ENCODE data around the gene CCNF. TPM values are rescaled to one million over a fixed set of nuclear protein-coding genes. Genes with fewer than 3 reads are reported as not detected.

CCNF gene
- total RNA-seq, 2 experiments from 2014 or later, result 43.5 TPM

GRCh38 chr16:2474877-2475412, 45.7 kb downstream of the CCNF start, which contains the start of gene TBC1D24:
Gene TBC1D24 (plus strand): TSS chr16:2475127. CDS start chr16:2496149, 21,022 bp downstream.
- no peaks in the 10 kb centered on the region for H3K9me3 Mint-ChIP-seq

GRCh38 chr16:2475413-2476344, 46.4 kb downstream of the CCNF start:
- no peaks in the 10 kb centered on the region for H3K9me3 Mint-ChIP-seq
- H3K4me1 Mint-ChIP-seq (ENCODE audit: low read depth), result peaks cover 21% of the 10 kb centered on the region
- peak overlapping the region; percentile 69 for H3K4me3 Mint-ChIP-seq
- TF ChIP-seq CTCF (IDR thresholded peaks at IDR 0.05), result no peak
- peak; percentile 75 for DNase-seq
- H3K27me3 Mint-ChIP-seq, result peaks cover 9% of the 10 kb centered on the region
- ATAC-seq, result peak; percentile 60
- CTCF ChIA-PET, result interaction anchor here (1.7 kb wide), 1 partner anchor 12 kb away, joined by 5 read pairs; no protein-coding TSS in a partner anchor
- intact Hi-C loops (cut with micrococcal nuclease), result no loop called here
- H3K27ac Mint-ChIP-seq, result no peak overlapping the region
- POLR2A ChIA-PET, result interaction anchor here (1.0 to 1.8 kb wide), 2 partner anchors 13 to 321 kb away, joined by 3 to 6 read pairs; no protein-coding TSS in a partner anchor
- no peaks in the 10 kb centered on the region for H3K36me3 Mint-ChIP-seq (ENCODE audit: low read depth)

More at GRCh38 chr16:2474877-2475412, 45.7 kb downstream of the CCNF start, which contains the start of gene TBC1D24:
- Mint-ChIP-seq H3K4me3 (peak within 1 kb of the TSS; percentile 76), H3K4me1 (ENCODE audit: low read depth) (peaks cover 25% of the 10 kb centered on the region), H3K27me3 (peaks cover 16% of the 10 kb centered on the region), H3K36me3 (ENCODE audit: low read depth) (no peaks in the 10 kb centered on the region), H3K27ac (peak within 1 kb of the TSS; percentile 72)
- no peak for TF ChIP-seq CTCF (IDR thresholded peaks at IDR 0.05)
- ChIA-PET POLR2A (interaction anchor here (1.0 to 1.8 kb wide), 2 partner anchors 14 to 320 kb away, joined by 3 to 6 read pairs; no protein-coding TSS in a partner anchor), CTCF (interaction anchor here (1.0 to 1.7 kb wide), 2 partner anchors 13 to 15 kb away, joined by 3 to 5 read pairs; partner anchors contain the start of gene TEDC2)
- ATAC-seq (peak; percentile 72), DNase-seq (peak; percentile 85)
- intact Hi-C loops (cut with micrococcal nuclease), result no loop called here

GRCh38 chr16:2476345-2476720, 47.1 kb downstream of the CCNF start:
- POLR2A ChIA-PET, result no interaction called here

GRCh38 chr16:2476741-2477140, 47.5 kb downstream of the CCNF start:
- TF ChIP-seq CTCF (IDR thresholded peaks at IDR 0.05), result no peak
- H3K4me3 Mint-ChIP-seq, result peak overlapping the region; percentile 69
- DNase-seq (no peak), ATAC-seq (no peak)
- no peaks in the 10 kb centered on the region for H3K36me3 Mint-ChIP-seq (ENCODE audit: low read depth)
- POLR2A ChIA-PET, result interaction anchor here (1.2 kb wide), 1 partner anchor 18 kb away, joined by 3 read pairs; no protein-coding TSS in a partner anchor
- no peaks in the 10 kb centered on the region for H3K9me3 Mint-ChIP-seq
- peaks cover 20% of the 10 kb centered on the region for H3K4me1 Mint-ChIP-seq (ENCODE audit: low read depth)
- H3K27me3 Mint-ChIP-seq, result peaks cover 8% of the 10 kb centered on the region
- no peak overlapping the region for H3K27ac Mint-ChIP-seq
- CTCF ChIA-PET, result interaction anchor here (1.2 to 1.3 kb wide), 2 partner anchors 10 to 24 kb away, joined by 3 to 10 read pairs; no protein-coding TSS in a partner anchor
- intact Hi-C loops (cut with micrococcal nuclease), result no loop called here

More at GRCh38 chr16:2476345-2476720, 47.1 kb downstream of the CCNF start:
- no peak overlapping the region for H3K27ac Mint-ChIP-seq
- H3K4me1 Mint-ChIP-seq (ENCODE audit: low read depth), result peaks cover 20% of the 10 kb centered on the region
- no peak for ATAC-seq
- peak overlapping the region; percentile 69 for H3K4me3 Mint-ChIP-seq
- H3K36me3 Mint-ChIP-seq (ENCODE audit: low read depth), result no peaks in the 10 kb centered on the region
- no peaks in the 10 kb centered on the region for H3K9me3 Mint-ChIP-seq
- no peak for DNase-seq
- H3K27me3 Mint-ChIP-seq, result peaks cover 8% of the 10 kb centered on the region
- TF ChIP-seq CTCF (IDR thresholded peaks at IDR 0.05), result no peak
- CTCF ChIA-PET, result no interaction called here
- intact Hi-C loops (cut with micrococcal nuclease), result no loop called here

All from activated CD8-positive, alpha-beta T cell treated with anti-CD3 and anti-CD28 coated beads for 36 hours (primary cell).